GM12865 (cell line): ENCODE data around the gene KIAA0753.

Experiments
- DNase-seq: peaks from one replicate; pipeline ENCODE4 v3.0.0; 2010; ENCODE audit warnings: low read depth
- H3K4me3 ChIP-seq: 2 replicates; pipeline ENCODE4 v1.5.1; 2011; ENCODE audit warnings: mild to moderate bottlenecking, low read depth, low read length, control low read depth
- TF ChIP-seq, protein P1 (sequence below): IDR thresholded peaks from 2 replicates; pipeline ENCODE4 v1.5.1; 2011; ENCODE audit warnings: low read length, control low read depth, low read depth, inconsistent platforms; ENCODE audit not compliant: insufficient read depth; ENCODE audit errors: missing control alignments

KIAA0753 gene

GRCh38 chr17:6636616-6637457 is 3.7 kb downstream of the KIAA0753 start:
- TF ChIP-seq, protein P1, sequence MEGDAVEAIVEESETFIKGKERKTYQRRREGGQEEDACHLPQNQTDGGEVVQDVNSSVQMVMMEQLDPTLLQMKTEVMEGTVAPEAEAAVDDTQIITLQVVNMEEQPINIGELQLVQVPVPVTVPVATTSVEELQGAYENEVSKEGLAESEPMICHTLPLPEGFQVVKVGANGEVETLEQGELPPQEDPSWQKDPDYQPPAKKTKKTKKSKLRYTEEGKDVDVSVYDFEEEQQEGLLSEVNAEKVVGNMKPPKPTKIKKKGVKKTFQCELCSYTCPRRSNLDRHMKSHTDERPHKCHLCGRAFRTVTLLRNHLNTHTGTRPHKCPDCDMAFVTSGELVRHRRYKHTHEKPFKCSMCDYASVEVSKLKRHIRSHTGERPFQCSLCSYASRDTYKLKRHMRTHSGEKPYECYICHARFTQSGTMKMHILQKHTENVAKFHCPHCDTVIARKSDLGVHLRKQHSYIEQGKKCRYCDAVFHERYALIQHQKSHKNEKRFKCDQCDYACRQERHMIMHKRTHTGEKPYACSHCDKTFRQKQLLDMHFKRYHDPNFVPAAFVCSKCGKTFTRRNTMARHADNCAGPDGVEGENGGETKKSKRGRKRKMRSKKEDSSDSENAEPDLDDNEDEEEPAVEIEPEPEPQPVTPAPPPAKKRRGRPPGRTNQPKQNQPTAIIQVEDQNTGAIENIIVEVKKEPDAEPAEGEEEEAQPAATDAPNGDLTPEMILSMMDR: no peak
- DNase-seq: no peak
- no peak overlapping the region for H3K4me3 ChIP-seq

DNA sequence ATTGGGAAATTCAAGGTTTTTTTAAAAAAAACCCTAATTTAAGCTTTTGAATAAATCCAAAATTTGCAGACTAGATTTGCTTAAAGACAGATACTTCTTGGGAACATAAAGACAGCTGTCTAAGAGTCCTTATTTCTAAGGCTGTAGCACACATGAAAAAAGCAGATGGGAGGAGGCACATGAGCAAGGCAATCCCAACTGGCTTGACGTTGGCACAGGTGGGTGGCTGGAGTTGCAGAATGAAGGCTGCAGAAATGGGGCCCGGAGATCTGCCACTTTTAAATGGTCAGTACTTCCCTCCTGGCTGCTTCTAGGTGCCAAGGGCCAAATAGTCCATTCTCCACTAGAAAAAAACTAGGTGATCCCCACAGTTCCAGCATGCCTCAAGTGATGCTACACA is 4.4 kb downstream of the KIAA0753 start:
- no peak for DNase-seq
- H3K4me3 ChIP-seq: no peak overlapping the region
- TF ChIP-seq, protein P1: no peak

- TF ChIP-seq, protein P1: no peak
- no peak overlapping the region for H3K4me3 ChIP-seq
- no peak for DNase-seq
Measured at GRCh38 chr17:6633263-6633662, 7.2 kb downstream of the KIAA0753 start.

DNA sequence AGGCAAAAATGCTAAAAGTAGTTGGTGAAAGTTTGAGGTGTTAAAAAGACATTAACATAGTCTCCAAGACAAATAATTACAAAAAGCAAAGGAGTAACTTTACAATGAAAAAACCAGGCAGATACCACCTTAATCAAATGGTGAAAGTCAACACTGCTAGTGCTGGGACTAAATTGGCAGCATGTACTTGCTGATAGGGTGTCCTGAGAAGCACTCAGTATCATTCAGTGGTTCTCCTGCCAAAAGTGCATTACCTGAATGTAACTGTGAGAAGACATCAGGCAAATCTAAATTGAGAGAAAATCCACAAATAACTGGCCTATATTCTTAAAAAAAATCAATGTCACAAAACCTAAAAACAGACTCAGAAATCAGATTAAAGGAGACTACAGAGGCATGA is 8.0 kb downstream of the KIAA0753 start:
- TF ChIP-seq, protein P1: no peak
- H3K4me3 ChIP-seq: no peak overlapping the region
- DNase-seq: no peak

DNA sequence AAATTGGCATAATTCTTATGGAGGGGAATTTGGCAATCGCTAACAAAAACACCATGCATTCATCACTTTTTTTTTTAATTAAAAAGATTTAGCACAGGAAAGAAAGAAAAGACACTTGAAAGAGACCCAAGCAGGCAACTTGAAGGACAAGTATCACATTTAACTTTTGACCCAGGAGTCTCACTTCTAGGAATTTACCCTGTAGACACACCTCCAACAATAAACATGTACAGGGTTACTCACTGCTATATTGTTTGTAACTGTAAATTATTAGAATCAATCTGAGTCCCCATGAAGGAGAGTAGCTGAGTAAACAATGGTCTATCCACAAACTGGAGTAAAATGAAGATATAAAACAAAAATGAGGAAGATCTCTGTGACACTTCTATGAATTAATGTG is 10.1 kb downstream of the KIAA0753 start:
- no peak for DNase-seq
- H3K4me3 ChIP-seq: no peak overlapping the region
- TF ChIP-seq, protein P1: no peak

DNA sequence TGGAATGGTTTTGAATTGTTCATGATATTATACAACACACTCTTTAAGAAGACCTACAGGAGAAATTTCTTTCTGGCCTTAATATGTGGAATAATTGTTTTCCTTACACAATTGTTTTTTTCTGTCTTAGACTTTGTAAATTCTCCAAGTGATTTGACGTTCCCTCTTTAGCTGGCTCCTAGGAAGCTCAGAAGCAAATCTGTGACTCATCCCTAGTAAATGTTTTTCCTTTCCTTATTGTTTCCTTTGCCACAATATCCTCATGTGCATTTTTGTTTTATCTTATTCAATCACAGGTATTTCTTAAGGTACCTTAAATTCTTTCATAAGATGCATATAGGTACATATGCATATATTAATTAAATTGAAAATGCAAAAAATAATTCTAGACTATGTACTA is 13.5 kb downstream of the KIAA0753 start:
- no peak overlapping the region for H3K4me3 ChIP-seq
- DNase-seq: no peak
- TF ChIP-seq, protein P1: no peak

- no peak for DNase-seq
- TF ChIP-seq, protein P1: no peak
- H3K4me3 ChIP-seq: no peak overlapping the region
Measured at GRCh38 chr17:6626616-6627015, 13.9 kb downstream of the KIAA0753 start.
